C1 segment of cervical spinal cord (tissue), 14 donors: ENCODE results near the gene FBXO30.

Experiments
- DNase-seq, 14 donors: peaks; one replicate each; lab custom pipeline; 2025; lab: John Stamatoyannopoulos, UW

The FBXO30 gene

GRCh38 chr6:145814501-145815308 is at the start of gene FBXO30:
Gene FBXO30, minus strand, starts transcription at chr6:145814795. Its CDS starts 8,390 bp downstream, at chr6:145806405.
- DNase-seq = peak; percentile 38 to 94 (median 84)

GRCh38 chr6:145863988-145864616 is 49.5 kb upstream of the FBXO30 start:
- DNase-seq = no peak

GRCh38 chr6:145863366-145863765 is 48.8 kb upstream of the FBXO30 start:
- no peak for DNase-seq

GRCh38 chr6:145860562-145860961 is 46.0 kb upstream of the FBXO30 start:
- DNase-seq = no peak

GRCh38 chr6:145850671-145851070 is 36.1 kb upstream of the FBXO30 start:
- no peak for DNase-seq

- DNase-seq = no peak
These were observed 33.9 kb upstream of the FBXO30 start for GRCh38 chr6:145848541-145848940.

- no peak for DNase-seq
These were observed 31.0 kb upstream of the FBXO30 start for GRCh38 chr6:145845557-145845956.

GRCh38 chr6:145844933-145845540 is 30.4 kb upstream of the FBXO30 start:
- no peak for DNase-seq

GRCh38 chr6:145842693-145843546 is 28.3 kb upstream of the FBXO30 start:
- no peak for DNase-seq

GRCh38 chr6:145841668-145842067 is 27.1 kb upstream of the FBXO30 start:
- no peak for DNase-seq

- DNase-seq = no peak
These were observed 25.1 kb upstream of the FBXO30 start for GRCh38 chr6:145839653-145840052.

GRCh38 chr6:145838305-145838704 is 23.7 kb upstream of the FBXO30 start:
- DNase-seq = no peak

- DNase-seq = no peak
These were observed 22.2 kb upstream of the FBXO30 start for GRCh38 chr6:145836772-145837171.

- DNase-seq = no peak
These were observed 21.6 kb upstream of the FBXO30 start for GRCh38 chr6:145836170-145836569.

- no peak for DNase-seq
These were observed 16.0 kb upstream of the FBXO30 start for GRCh38 chr6:145830612-145831011.

GRCh38 chr6:145829950-145830349 is 15.4 kb upstream of the FBXO30 start:
- DNase-seq = no peak

GRCh38 chr6:145829102-145829501 is 14.5 kb upstream of the FBXO30 start:
- no peak for DNase-seq

GRCh38 chr6:145824344-145824743 is 9.7 kb upstream of the FBXO30 start:
- DNase-seq = no peak

GRCh38 chr6:145823328-145823944 is 8.8 kb upstream of the FBXO30 start:
- DNase-seq = no peak

GRCh38 chr6:145822456-145822855 is 7.9 kb upstream of the FBXO30 start:
- DNase-seq = no peak

GRCh38 chr6:145819994-145820393 is 5.4 kb upstream of the FBXO30 start:
- DNase-seq = no peak
